Activated CD4-positive, alpha-beta T cell treated with anti-CD3 and anti-CD28 coated beads, Interleukin-2, amount 10 ng/mL, durations not matched to agents 24 days and 14 days (primary cell): ENCODE measurements around the gene TIMM44. TPM values are rescaled to one million over a fixed set of nuclear protein-coding genes. Genes with fewer than 3 reads are reported as not detected.
A peak's percentile ranks its signal among the peaks of the same experiment; 100 is the strongest.

Experiments used
- DNase-seq: peaks from one replicate; pipeline ENCODE4 v3.0.0; 2022
- H3K27ac Mint-ChIP-seq: one replicate; pipeline ENCODE4 v1.8.0; 2022; ENCODE audit warnings: mild to moderate bottlenecking, mixed read lengths
- H3K27me3 Mint-ChIP-seq: one replicate; pipeline ENCODE4 v1.8.0; 2022; ENCODE audit warnings: mixed read lengths
- H3K36me3 Mint-ChIP-seq: one replicate; pipeline ENCODE4 v1.8.0; 2022; ENCODE audit warnings: low read depth, mild to moderate bottlenecking, mixed read lengths
- H3K4me1 Mint-ChIP-seq: one replicate; pipeline ENCODE4 v1.8.0; 2021; ENCODE audit warnings: mixed read lengths
- H3K4me3 Mint-ChIP-seq: one replicate; pipeline ENCODE4 v1.8.0; 2022; ENCODE audit warnings: mild to moderate bottlenecking, moderate library complexity, mixed read lengths
- H3K9me3 Mint-ChIP-seq: one replicate; pipeline ENCODE4 v1.8.0; 2021; ENCODE audit warnings: mixed read lengths
- intact Hi-C: fragments of 100-400 bp; cut with micrococcal nuclease; formaldehyde crosslinking; loops from one replicate; pipeline ENCODE4 v1.15.1; 2023
- total RNA-seq: library from RNA; stranded (reverse); gene quantifications from 2 replicates; pipeline ENCODE4 v1.2.3, GENCODE V29; 2022

TIMM44 gene, protein sequence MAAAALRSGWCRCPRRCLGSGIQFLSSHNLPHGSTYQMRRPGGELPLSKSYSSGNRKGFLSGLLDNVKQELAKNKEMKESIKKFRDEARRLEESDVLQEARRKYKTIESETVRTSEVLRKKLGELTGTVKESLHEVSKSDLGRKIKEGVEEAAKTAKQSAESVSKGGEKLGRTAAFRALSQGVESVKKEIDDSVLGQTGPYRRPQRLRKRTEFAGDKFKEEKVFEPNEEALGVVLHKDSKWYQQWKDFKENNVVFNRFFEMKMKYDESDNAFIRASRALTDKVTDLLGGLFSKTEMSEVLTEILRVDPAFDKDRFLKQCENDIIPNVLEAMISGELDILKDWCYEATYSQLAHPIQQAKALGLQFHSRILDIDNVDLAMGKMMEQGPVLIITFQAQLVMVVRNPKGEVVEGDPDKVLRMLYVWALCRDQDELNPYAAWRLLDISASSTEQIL
- 110 and 111 TPM in 2 replicates for total RNA-seq

DNA sequence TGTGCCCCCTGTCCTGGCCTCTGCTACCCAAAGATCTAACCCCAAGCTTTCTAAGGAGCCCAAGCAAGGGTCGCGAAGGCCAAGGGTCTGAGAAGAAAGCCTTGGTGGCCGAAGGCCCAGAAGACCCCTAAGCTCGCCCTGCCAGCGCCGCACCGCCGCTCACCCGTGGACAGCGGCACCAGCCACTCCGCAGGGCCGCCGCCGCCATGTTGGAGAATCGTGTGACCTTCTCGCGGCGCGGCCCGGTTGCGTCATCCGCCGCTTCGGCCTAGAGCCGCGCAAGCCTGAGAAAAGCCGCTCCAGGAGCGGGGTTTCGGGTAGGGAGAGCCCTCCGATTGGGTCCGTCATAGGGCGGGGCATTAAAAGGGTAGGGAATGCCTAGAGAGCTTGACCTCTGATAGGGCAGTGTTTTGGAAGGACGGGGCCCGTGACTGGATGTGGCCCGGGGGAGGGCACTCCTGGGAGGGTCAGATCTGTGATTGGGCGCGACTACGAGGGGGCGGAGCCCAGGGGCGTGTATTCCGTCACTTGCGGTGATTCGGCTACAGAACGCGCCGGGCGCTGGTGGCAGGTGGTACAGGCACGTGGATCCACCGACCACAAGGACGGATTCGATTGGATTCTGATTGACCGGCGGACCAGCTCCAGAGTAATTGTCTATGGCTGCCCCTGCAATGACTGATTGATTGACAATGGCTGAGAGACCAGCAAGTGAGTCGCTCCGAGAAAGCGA is at the start of gene TIMM44:
Gene TIMM44 (minus strand): TSS at position 223 of the 733 bp plus-strand sequence. CDS start 15 bp downstream, at position 208.
- intact Hi-C loops: loop anchor here (1.0 to 10.0 kb wide), 8 partner anchors 18 to 1206 kb away; partner anchors contain the start of genes GPR108, MAP2K7, SNAPC2 and TRIP10
- peak; percentile 100 for DNase-seq
- no peaks in the 10 kb centered on the region for H3K27me3 Mint-ChIP-seq
- H3K4me3 Mint-ChIP-seq: peak within 1 kb of the TSS; percentile 98
- H3K27ac Mint-ChIP-seq: peak within 1 kb of the TSS; percentile 98
- peaks cover 18% of the 10 kb centered on the region for H3K36me3 Mint-ChIP-seq
- no peaks in the 10 kb centered on the region for H3K9me3 Mint-ChIP-seq
- H3K4me1 Mint-ChIP-seq: peaks cover 22% of the 10 kb centered on the region

DNA sequence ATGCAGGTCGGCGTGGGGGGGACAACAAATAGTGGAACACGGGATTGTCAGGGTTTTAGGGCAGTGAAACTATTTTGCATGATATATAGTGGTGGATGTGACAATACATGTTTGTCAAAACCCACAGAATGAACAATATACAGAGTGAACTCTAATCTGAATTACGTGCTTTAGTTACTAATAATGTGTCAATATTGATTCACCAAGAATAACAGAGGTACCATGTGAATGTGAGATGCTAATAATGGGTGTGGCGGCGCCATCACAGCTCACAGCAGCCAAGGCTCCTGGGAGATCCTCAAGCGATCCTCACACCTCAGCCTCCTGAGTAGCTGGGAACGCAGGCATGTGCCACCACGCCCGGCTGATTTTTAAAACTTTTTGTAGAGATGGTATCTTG is 49.1 kb upstream of the TIMM44 start:
- H3K4me1 Mint-ChIP-seq: peaks cover 16% of the 10 kb centered on the region
- intact Hi-C loops: no loop called here
- no peaks in the 10 kb centered on the region for H3K27me3 Mint-ChIP-seq
- H3K9me3 Mint-ChIP-seq: no peaks in the 10 kb centered on the region
- no peak overlapping the region for H3K4me3 Mint-ChIP-seq
- H3K36me3 Mint-ChIP-seq: peaks cover 39% of the 10 kb centered on the region
- no peak overlapping the region for H3K27ac Mint-ChIP-seq
- DNase-seq: no peak

DNA sequence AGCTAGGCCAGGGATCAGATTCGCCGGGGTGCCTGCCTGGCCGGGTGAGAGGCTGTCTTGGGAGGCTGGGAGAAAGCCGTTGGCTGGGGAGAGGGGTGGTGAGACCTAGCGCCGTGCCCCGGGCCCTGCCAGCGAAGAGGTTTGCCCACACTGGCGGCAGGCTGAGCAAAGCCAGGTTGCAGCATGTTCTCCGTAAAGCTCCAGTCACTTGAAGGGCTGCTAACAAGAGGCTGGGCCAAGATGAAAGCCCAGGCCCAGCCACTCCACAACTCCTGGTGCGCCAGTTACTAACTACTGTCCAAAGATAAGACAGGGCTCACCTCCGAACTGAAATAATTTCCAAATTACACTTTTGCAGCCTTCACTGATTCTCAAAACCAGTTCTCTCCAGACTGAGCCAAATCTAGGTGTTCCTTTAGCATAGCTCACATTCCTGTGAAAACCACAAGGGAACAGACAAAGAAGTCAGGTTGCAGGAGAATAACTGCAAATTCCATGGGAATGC is 45.7 kb upstream of the TIMM44 start:
- H3K36me3 Mint-ChIP-seq: peaks cover 47% of the 10 kb centered on the region
- intact Hi-C loops: no loop called here
- H3K27me3 Mint-ChIP-seq: no peaks in the 10 kb centered on the region
- no peaks in the 10 kb centered on the region for H3K9me3 Mint-ChIP-seq
- no peak overlapping the region for H3K27ac Mint-ChIP-seq
- DNase-seq: no peak
- H3K4me3 Mint-ChIP-seq: no peak overlapping the region
- H3K4me1 Mint-ChIP-seq: peaks cover 11% of the 10 kb centered on the region

DNA sequence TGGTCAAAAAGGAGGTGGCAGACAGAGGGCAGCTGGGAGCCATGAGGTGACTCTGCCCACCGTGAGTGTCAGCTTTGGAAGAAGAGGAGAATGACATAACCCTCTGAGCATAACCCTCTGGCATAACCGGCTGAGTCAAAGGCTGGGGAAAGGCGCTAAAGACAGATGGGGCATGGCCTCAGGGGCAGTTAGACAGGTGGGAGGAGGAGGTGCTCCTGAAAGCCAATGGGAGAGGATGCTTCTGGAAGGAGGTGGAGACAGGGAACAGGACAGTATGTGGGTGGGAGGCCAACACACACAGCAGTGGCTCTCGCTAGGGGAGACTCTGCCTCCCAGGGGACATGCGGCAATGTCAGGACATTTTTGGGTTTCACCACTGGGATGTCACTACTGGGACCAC is 44.8 kb upstream of the TIMM44 start:
- H3K36me3 Mint-ChIP-seq: peaks cover 48% of the 10 kb centered on the region
- intact Hi-C loops: no loop called here
- H3K9me3 Mint-ChIP-seq: no peaks in the 10 kb centered on the region
- H3K4me3 Mint-ChIP-seq: no peak overlapping the region
- H3K27me3 Mint-ChIP-seq: no peaks in the 10 kb centered on the region
- DNase-seq: no peak
- H3K27ac Mint-ChIP-seq: no peak overlapping the region
- H3K4me1 Mint-ChIP-seq: peaks cover 8% of the 10 kb centered on the region

DNA sequence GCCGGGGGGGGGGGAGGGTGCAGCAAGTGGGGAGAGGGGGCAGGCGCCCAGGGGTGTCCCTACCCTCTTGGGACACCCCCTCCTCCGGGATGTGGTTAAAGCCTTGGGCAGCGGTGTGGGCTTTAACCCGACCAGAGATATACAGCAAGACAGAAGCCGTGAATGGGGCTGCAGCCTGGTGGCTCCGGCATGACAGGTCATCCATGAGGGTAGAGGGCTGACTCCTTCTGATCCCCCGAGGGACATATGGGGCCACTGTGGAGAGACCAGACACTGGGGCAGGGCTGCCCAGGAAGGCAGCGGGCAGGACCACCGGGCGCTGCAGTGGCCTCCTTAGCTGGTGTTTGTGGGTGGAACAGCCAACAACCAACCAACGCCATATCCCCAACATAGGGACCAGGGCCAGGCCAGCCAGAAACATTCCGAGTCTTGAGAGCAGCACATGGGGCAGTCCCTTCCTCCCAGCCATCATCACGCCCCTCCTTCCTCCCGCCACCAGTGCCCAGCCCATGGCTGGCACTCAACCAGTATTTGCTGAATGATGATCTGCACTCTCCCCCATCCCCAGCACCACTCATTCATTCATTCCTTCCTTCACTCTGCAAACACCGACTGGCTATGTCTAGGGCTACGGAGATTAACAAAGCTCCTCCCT is 43.8 kb upstream of the TIMM44 start:
- Mint-ChIP-seq H3K4me3 (no peak overlapping the region), H3K9me3 (no peaks in the 10 kb centered on the region), H3K36me3 (peaks cover 45% of the 10 kb centered on the region), H3K27ac (no peak overlapping the region), H3K4me1 (peaks cover 8% of the 10 kb centered on the region), H3K27me3 (no peaks in the 10 kb centered on the region)
- DNase-seq: no peak
- intact Hi-C loops: no loop called here

DNA sequence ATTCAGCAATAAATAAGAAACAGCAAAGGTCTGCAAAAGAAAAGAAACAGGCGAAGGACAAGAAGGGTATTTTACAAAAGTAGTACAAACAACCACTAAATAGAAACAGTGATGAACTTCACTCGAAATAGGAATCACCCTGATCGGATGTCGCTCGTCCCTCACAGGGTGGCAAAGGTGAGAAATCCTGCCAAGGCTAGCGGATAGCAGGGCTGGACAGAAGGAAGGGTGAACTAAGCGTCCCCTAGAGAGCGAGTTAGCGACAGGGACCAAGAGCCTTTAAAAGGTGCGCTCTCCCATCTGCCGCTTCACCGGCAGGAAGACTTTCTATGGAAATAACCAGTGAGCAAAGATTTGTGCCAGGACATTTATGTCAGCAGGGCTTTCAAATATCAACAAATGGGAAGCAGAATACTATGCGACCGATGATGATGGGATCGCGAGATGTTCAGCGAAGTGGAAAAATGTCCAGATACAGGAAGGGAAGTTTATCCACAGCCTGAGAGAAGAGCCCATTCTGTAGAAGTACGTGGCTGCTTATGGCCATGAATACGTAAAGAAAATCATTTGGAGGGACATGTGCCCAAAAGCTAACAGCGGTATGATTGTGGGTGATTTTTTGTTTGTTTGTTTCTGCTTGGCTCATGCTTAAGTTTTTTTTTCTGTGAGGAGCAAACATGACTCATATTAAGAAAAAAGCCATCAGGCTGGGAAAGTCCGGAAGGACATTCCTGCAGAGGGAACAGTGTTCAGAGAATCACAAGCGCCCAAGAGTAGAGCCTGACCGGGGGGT is 43.1 kb upstream of the TIMM44 start:
- DNase-seq: no peak
- H3K4me3 Mint-ChIP-seq: no peak overlapping the region
- no peaks in the 10 kb centered on the region for H3K27me3 Mint-ChIP-seq
- H3K4me1 Mint-ChIP-seq: peaks cover 8% of the 10 kb centered on the region
- no peaks in the 10 kb centered on the region for H3K9me3 Mint-ChIP-seq
- peaks cover 46% of the 10 kb centered on the region for H3K36me3 Mint-ChIP-seq
- intact Hi-C loops: no loop called here
- H3K27ac Mint-ChIP-seq: no peak overlapping the region

DNA sequence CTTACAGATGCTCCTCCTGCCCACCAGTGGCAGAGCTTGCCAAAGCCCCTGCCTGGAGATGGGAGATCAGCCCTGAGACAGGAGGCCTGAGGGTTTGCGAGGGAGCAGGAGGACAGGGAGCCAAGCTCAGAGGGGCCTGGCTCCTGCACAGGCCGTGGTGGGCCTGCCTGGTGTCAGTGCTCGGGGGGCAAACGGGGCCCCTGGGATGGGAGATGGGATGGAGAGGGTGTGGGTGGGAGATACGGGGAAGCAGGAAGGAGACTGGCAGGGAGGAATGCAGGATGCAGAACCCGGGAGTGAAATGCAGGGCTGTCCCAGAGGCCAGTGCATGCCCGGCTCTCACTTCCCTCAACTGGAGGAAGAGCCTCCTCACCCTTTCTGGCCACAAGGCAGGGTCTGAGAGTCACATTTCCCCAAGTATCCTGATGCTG is 42.0 kb upstream of the TIMM44 start:
- no peak for DNase-seq
- intact Hi-C loops: no loop called here
- H3K27ac Mint-ChIP-seq: no peak overlapping the region
- H3K36me3 Mint-ChIP-seq: peaks cover 44% of the 10 kb centered on the region
- H3K27me3 Mint-ChIP-seq: no peaks in the 10 kb centered on the region
- no peaks in the 10 kb centered on the region for H3K9me3 Mint-ChIP-seq
- H3K4me1 Mint-ChIP-seq: peaks cover 8% of the 10 kb centered on the region
- no peak overlapping the region for H3K4me3 Mint-ChIP-seq

DNA sequence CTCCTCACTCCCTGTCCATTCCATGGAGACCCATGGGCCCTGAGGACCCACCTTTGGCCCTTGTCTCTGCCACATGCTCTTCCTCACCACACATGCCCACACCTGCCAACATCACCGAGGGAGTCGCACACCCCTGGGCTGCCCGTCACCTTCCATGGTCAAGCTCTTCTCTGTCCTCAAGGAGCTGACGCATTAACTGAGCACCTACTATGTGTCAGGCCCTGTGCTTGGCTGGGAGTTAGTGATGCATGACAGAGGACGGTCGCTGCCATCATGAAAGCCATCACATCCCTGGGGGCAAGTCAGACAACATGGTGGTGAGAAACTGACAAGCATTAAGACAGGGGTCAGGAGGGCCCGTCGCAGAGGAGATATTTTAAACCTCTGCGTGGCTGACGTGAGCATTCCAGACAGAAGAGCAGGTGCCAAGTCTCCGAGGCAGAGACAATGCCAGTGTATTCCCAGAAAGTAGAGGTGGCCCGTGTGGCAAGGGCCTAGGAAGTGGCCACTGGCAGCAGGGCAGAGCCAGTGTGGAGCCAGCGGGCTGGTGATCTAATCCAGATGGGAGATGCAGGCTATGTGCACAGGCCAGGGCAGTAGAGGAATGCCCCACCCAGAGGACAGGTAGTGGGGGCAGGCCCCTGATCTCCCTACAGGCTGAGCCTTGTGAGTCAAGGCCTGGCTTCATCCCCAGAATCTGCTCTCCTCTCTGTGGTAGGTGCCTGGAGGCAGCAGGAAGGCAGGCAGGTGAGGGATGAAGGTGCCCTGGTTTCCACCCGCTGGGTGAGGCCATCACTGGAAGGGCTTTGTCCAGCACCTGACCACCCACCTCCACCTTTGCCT is 40.8 kb upstream of the TIMM44 start:
- DNase-seq: no peak
- H3K4me1 Mint-ChIP-seq: peaks cover 8% of the 10 kb centered on the region
- intact Hi-C loops: no loop called here
- no peak overlapping the region for H3K27ac Mint-ChIP-seq
- H3K27me3 Mint-ChIP-seq: no peaks in the 10 kb centered on the region
- H3K9me3 Mint-ChIP-seq: no peaks in the 10 kb centered on the region
- no peak overlapping the region for H3K4me3 Mint-ChIP-seq
- peaks cover 41% of the 10 kb centered on the region for H3K36me3 Mint-ChIP-seq

DNA sequence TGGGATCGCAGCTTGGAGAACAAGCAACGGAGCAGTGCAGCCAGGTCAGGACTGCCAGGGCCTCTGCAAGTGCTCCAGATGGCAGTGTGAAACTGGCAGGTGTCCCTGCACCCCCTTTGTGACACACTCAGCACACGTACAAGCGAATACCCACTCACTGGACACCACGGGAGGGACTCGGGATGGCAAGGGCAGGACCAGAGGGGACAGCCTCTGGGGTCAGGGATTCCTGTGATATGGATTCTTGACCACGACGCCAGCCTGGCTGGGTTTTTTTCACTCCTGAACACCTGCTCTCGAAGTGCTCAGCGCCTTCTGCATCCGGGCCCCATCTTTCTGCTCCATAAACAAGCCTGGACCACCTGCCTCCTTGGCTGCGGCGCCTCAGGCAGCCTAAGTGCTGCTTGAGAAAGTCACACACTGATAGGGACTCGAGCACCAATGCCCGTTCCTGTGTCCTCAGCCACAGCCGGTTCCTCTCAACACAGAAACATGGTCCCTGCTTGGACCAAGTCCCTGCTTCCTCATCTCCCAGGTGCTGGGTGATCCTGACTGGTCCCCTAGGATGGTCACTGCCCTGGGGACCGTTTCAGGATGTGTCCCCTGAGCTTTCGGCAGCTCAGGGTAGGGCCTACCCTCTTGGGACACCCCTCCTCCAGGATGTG is 40.0 kb upstream of the TIMM44 start:
- H3K27ac Mint-ChIP-seq: no peak overlapping the region
- intact Hi-C loops: no loop called here
- H3K9me3 Mint-ChIP-seq: no peaks in the 10 kb centered on the region
- no peaks in the 10 kb centered on the region for H3K27me3 Mint-ChIP-seq
- no peak for DNase-seq
- H3K36me3 Mint-ChIP-seq: peaks cover 39% of the 10 kb centered on the region
- peaks cover 8% of the 10 kb centered on the region for H3K4me1 Mint-ChIP-seq
- H3K4me3 Mint-ChIP-seq: no peak overlapping the region

DNA sequence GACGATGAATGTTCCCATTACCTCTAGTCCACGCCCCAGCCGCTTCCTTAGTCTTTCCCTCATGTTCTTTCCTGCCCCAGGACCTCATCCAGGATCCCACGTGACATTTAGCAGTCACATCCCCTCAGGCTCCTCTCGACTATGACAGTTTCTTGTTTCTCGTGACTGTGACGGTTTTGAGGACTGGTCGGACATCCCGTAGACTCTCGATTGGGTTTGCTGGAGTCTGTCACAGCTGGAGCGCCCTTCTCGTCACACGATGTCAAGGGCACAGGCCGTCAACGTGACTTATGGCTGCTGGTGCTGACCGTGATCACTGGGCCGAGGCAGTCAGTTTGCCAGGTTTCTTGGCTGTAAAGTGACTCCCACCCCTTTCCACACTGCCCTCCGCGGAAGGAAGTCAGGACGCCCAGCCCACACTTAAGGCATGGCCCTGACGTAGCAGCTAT is 39.2 kb upstream of the TIMM44 start:
- intact Hi-C loops: no loop called here
- no peak overlapping the region for H3K27ac Mint-ChIP-seq
- no peak for DNase-seq

DNA sequence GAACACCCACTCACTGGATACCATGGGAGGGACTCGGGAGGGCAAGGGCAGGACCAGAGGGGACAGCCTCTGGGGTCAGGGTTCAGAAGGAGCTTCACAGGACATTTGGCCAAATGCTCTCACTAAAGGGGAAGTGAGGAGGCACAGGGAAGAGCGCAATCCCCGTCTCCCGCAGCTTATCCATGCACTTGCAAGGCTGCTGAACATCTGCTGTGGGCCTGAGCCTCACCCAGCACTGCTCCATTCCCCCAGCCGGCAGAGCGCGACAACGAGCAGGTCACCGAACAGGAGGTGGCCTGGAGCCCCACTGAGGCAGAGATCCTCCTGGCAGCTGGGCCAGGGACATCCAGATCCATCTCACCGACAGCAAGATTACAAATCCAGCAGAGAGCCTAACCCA is 38.6 kb upstream of the TIMM44 start:
- intact Hi-C loops: no loop called here
- DNase-seq: no peak
- Mint-ChIP-seq H3K27me3 (no peaks in the 10 kb centered on the region), H3K4me1 (peaks cover 3% of the 10 kb centered on the region), H3K9me3 (no peaks in the 10 kb centered on the region), H3K4me3 (no peak overlapping the region), H3K27ac (no peak overlapping the region), H3K36me3 (peaks cover 30% of the 10 kb centered on the region)

More for the DNA sequence above, 39.2 kb upstream of the TIMM44 start:
- Mint-ChIP-seq H3K9me3 (no peaks in the 10 kb centered on the region), H3K36me3 (peaks cover 32% of the 10 kb centered on the region), H3K27me3 (no peaks in the 10 kb centered on the region), H3K4me1 (peaks cover 6% of the 10 kb centered on the region), H3K4me3 (no peak overlapping the region)

DNA sequence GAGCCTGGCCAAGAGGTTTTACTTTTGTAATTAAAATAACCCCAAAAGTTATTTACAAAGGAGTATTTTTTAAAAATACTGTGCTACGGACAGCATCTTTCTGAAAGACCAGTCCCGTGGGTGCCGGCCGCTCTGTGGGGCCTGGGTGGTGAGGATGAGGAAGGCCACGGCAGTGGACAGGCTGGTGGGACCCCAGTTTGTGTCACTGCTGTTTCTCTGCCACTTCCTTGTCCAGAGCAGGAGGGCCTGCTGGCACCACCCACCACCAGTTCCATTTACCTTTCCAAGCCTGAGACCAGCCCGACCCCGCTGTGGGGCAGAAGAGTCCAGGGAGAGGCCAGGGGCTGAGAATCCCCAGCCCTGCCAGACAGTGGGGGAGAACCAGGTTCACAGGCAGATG is 38.2 kb upstream of the TIMM44 start:
- peaks cover 30% of the 10 kb centered on the region for H3K36me3 Mint-ChIP-seq
- no peak for DNase-seq
- H3K4me1 Mint-ChIP-seq: peaks cover 3% of the 10 kb centered on the region
- intact Hi-C loops: no loop called here
- no peak overlapping the region for H3K27ac Mint-ChIP-seq
- no peaks in the 10 kb centered on the region for H3K9me3 Mint-ChIP-seq
- no peaks in the 10 kb centered on the region for H3K27me3 Mint-ChIP-seq
- no peak overlapping the region for H3K4me3 Mint-ChIP-seq
